H1 (cell line): ENCODE data around the gene TAX1BP3. TPM values are rescaled to one million over a fixed set of nuclear protein-coding genes. Genes with fewer than 3 reads are reported as not detected.

Experiments used
- ASH2L ChIP-seq: fragments of 200-600, 300-600 bp; sonication (generic); IDR thresholded peaks from one replicate; pipeline ENCODE4 v1.7.1; 2017; ENCODE audit warnings: low read length
- CEBPB ChIP-seq: IDR thresholded peaks from 2 replicates; pipeline ENCODE4 v1.6.1; 2012; ENCODE audit warnings: low read depth, low read length
- CHD1 ChIP-seq: IDR thresholded peaks from 2 replicates; pipeline ENCODE4 v1.6.1; 2012; ENCODE audit warnings: low read depth, low read length, improper control_type of control experiment
- EGR1 ChIP-seq: IDR thresholded peaks from 2 replicates; pipeline ENCODE4 v1.6.1; 2011; ENCODE audit warnings: low read depth, low read length, borderline replicate concordance
- JUN ChIP-seq: IDR thresholded peaks from 2 replicates; pipeline ENCODE4 v1.6.1; 2011; ENCODE audit warnings: low read depth, mild to moderate bottlenecking, improper control_type of control experiment, low read length
- KDM4A ChIP-seq: IDR thresholded peaks from one replicate; pipeline ENCODE4 v1.7.1; 2012; ENCODE audit warnings: low read depth, mild to moderate bottlenecking, moderate library complexity, low read length, inconsistent platforms; ENCODE audit not compliant: severe bottlenecking
- KDM5A ChIP-seq: fragments of 200-600 bp; IDR thresholded peaks from 2 replicates; pipeline ENCODE4 v1.7.1; 2012; ENCODE audit warnings: mild to moderate bottlenecking, low read length, inconsistent platforms, mixed read lengths
- RAD21 ChIP-seq, 2 experiments: IDR thresholded peaks in 1 of 2; conservative IDR thresholded peaks in 1 of 2; 2 replicates each; pipeline ENCODE4 v1.6.1; 2011; ENCODE audit warnings: low read depth in 2 of 2, low read length in 2 of 2, improper control_type of control experiment in 1 of 2, inconsistent platforms in 1 of 2, mild to moderate bottlenecking in 1 of 2, moderate library complexity in 1 of 2
- RBBP5 ChIP-seq: IDR thresholded peaks from 2 replicates; pipeline ENCODE4 v1.7.1; 2012; ENCODE audit warnings: low read depth, mild to moderate bottlenecking, inconsistent platforms, low read length, moderate library complexity, borderline replicate concordance
- SAP30 ChIP-seq: fragments of 300-600 bp; sonication (generic); IDR thresholded peaks from 2 replicates; pipeline ENCODE4 v1.7.1; 2012; ENCODE audit warnings: low read length, moderate library complexity, mild to moderate bottlenecking, inconsistent platforms; ENCODE audit not compliant: insufficient read depth, insufficient replicate concordance
- SRF ChIP-seq: IDR thresholded peaks from 2 replicates; pipeline ENCODE4 v1.6.1; 2011; ENCODE audit warnings: mild to moderate bottlenecking, low read depth, low read length, moderate library complexity
- SUZ12 ChIP-seq: fragments of 200-600 bp; sonication (generic); IDR thresholded peaks from 2 replicates; pipeline ENCODE4 v1.6.1; 2012; ENCODE audit warnings: mild to moderate bottlenecking, inconsistent platforms, low read length, moderate library complexity, mixed read lengths
- TEAD4 ChIP-seq: IDR thresholded peaks from 2 replicates; pipeline ENCODE4 v1.6.1; 2012; ENCODE audit warnings: low read depth, low read length, inconsistent platforms, mixed read lengths
- polyA plus RNA-seq, 7 experiments: library from polyadenylated mRNA; depleted of rRNA in 3 of 7; stranded (reverse) in 5 of 7; unstranded in 2 of 7; fragments of >200 nt in 5 of 7; fragments of 200-250 nt in 2 of 7; gene quantifications; 1 replicate in 5 of 7; 2 replicates in 1 of 7; 4 replicates in 1 of 7; pipeline versions ENCODE4 v1.2.1 to v1.2.3, GENCODE V29; 2011 to 2013; ENCODE audit warnings: missing spikeins in 2 of 7, mixed read lengths in 2 of 7
- total RNA-seq: library from RNA; stranded (reverse); fragmentation: NEBNext Ultra II Directional; extraction: Animal tissue kit (Norgen Biotek cat#: 25700); gene quantifications from 2 replicates; pipeline ENCODE4 v1.2.1, GENCODE V29; 2021
- TF ChIP-seq, protein P1 (sequence below): IDR thresholded peaks from 2 replicates; pipeline ENCODE4 v1.6.1; 2012; ENCODE audit warnings: inconsistent platforms

TAX1BP3 gene
- total and polyA plus RNA-seq, 2 of the 8 experiments (the other 6 are each of a cell fraction or from before 2014, with no cell fraction given) = 65.3 to 81.8 TPM

DNA sequence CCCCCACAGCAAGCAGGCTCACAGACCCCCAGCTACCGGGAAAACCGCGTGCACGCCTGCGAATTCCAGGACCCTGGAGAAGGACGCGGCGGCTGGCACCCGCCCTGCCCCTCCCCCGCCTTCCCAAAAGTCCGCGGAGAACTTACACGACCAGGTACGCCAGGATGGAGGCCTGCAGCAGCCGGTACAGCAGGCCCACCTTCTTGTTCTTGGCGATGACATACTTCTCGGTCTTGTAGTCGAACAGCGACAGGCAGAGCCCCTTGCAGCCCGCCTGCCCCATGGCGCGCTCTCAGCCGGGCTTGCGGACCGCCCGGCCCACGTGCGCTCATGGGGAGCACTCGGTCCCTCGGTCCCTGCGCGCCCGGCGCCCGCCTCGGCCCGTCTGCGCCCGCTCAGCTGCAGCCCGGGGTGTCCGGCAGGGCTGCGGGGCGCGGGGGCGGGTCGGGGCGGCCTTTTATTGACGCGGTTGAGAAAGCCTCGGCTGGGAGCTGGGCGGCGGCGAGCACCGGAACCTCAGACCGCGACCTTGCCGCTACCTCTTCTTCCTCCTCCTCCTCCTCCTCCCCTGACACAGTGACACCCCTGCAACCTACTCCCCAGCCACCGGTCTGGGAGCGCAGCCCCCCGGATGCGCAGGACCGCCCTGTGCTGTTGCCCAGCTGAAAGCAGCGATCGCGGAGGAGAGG is 27.5 kb upstream of the TAX1BP3 start, which contains the start of gene P2RX5 (continued):
- TF ChIP-seq RAD21 (IDR thresholded peaks at IDR 0.05 in 1 of 2, conservative IDR thresholded peaks at IDR 0.05 in 1 of 2; ENCODE audit: low read depth in 2 of 2, low read length in 2 of 2) (no peak), SAP30 (peak; percentile 69), ASH2L (peak; percentile 70), RBBP5 (0 out of 2 replicates have a peak, but pooled peaks have one; percentile 34), JUN (no peak), CEBPB (no peak), CHD1 (no peak), SUZ12 (peak; percentile 29; the same call in 1 of the 2 replicates), TEAD4 (peak; percentile 84), EGR1 (peak; percentile 38; the same call in 1 of the 2 replicates), KDM4A (peak; percentile 93), KDM5A (no peak), SRF (no peak)
- TF ChIP-seq, protein P1, sequence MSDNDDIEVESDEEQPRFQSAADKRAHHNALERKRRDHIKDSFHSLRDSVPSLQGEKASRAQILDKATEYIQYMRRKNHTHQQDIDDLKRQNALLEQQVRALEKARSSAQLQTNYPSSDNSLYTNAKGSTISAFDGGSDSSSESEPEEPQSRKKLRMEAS = peak; percentile 92
